GM12892 (cell line): ENCODE measurements around the gene CYP27A1.

Experiments used
- DNase-seq: peaks from one replicate; pipeline ENCODE4 v3.0.0; 2011; ENCODE audit not compliant: insufficient read length
- FAIRE-seq: peaks from 2 replicates; lab custom pipeline; 2011; peaks lifted over from hg19 to GRCh38; lab: Jason Lieb, UNC
- POLR2A ChIP-seq: IDR thresholded peaks from 2 replicates; pipeline ENCODE4 v1.6.1; 2011; ENCODE audit warnings: low read depth, low read length, control low read depth
- POLR2AphosphoS5 ChIP-seq: IDR thresholded peaks from 2 replicates; pipeline ENCODE4 v1.6.1; 2011; ENCODE audit warnings: low read depth, low read length, control low read depth
- TAF1 ChIP-seq: IDR thresholded peaks from 2 replicates; pipeline ENCODE4 v1.6.1; 2011; ENCODE audit warnings: low read depth, mild to moderate bottlenecking, control low read depth, low read length, borderline replicate concordance

Gene CYP27A1

GRCh38 chr2:218849721-218850120 is 67.8 kb downstream of the CYP27A1 start:
- TF ChIP-seq POLR2A (no peak), TAF1 (no peak), POLR2AphosphoS5 (no peak)
- FAIRE-seq: no peak
- DNase-seq: no peak

- DNase-seq (no peak), FAIRE-seq (no peak)
- TF ChIP-seq TAF1 (no peak), POLR2A (no peak), POLR2AphosphoS5 (no peak)
These were observed 68.8 kb downstream of the CYP27A1 start for GRCh38 chr2:218850796-218851195.

- TF ChIP-seq TAF1 (no peak), POLR2AphosphoS5 (no peak), POLR2A (no peak)
- no peak for FAIRE-seq
- no peak for DNase-seq
These were observed 69.3 kb downstream of the CYP27A1 start for GRCh38 chr2:218851286-218851685.

GRCh38 chr2:218852911-218853667 is 71.1 kb downstream of the CYP27A1 start:
- FAIRE-seq (peak; percentile 97), DNase-seq (no peak)
- TF ChIP-seq POLR2AphosphoS5: no peak
- no peak for TF ChIP-seq POLR2A
- no peak for TF ChIP-seq TAF1

- no peak for TF ChIP-seq POLR2A
- no peak for TF ChIP-seq TAF1
- TF ChIP-seq POLR2AphosphoS5: no peak
- FAIRE-seq: no peak
- no peak for DNase-seq
These were observed 71.8 kb downstream of the CYP27A1 start for GRCh38 chr2:218853766-218854165.

- DNase-seq: no peak
- no peak for FAIRE-seq
- no peak for TF ChIP-seq TAF1
- TF ChIP-seq POLR2A: no peak
- TF ChIP-seq POLR2AphosphoS5: no peak
These were observed 72.9 kb downstream of the CYP27A1 start for GRCh38 chr2:218854860-218855259.

GRCh38 chr2:218855305-218856166 is 73.6 kb downstream of the CYP27A1 start:
- DNase-seq: no peak
- no peak for FAIRE-seq
- TF ChIP-seq POLR2AphosphoS5 (no peak), POLR2A (no peak), TAF1 (no peak)

- TF ChIP-seq POLR2A: no peak
- no peak for TF ChIP-seq POLR2AphosphoS5
- TF ChIP-seq TAF1: no peak
- no peak for FAIRE-seq
- no peak for DNase-seq
These were observed 74.4 kb downstream of the CYP27A1 start for GRCh38 chr2:218856167-218856895.

- TF ChIP-seq TAF1 (no peak), POLR2A (no peak), POLR2AphosphoS5 (no peak)
- DNase-seq (no peak), FAIRE-seq (no peak)
These were observed 74.9 kb downstream of the CYP27A1 start for GRCh38 chr2:218856896-218857243.

- no peak for TF ChIP-seq TAF1
- no peak for TF ChIP-seq POLR2AphosphoS5
- TF ChIP-seq POLR2A: no peak
- no peak for FAIRE-seq
These were observed 75.6 kb downstream of the CYP27A1 start for GRCh38 chr2:218857371-218858137.

GRCh38 chr2:218858138-218858445 is 76.1 kb downstream of the CYP27A1 start:
- TF ChIP-seq POLR2AphosphoS5: no peak
- no peak for TF ChIP-seq TAF1
- no peak for TF ChIP-seq POLR2A
- FAIRE-seq: no peak
- no peak for DNase-seq

More at GRCh38 chr2:218857371-218858137, 75.6 kb downstream of the CYP27A1 start:
- DNase-seq: no peak
